Smooth muscle cell (in vitro differentiated cells): ENCODE measurements around the gene ADD3. TPM values are rescaled to one million over a fixed set of nuclear protein-coding genes. Genes with fewer than 3 reads are reported as not detected.

Source experiments
- DNase-seq: peaks from one replicate; lab custom pipeline; 2025; ENCODE audit not compliant: unreplicated experiment; lab: John Stamatoyannopoulos, UW
- H2AFZ ChIP-seq: fragments of 200-600 bp; sonication (generic); 2 replicates; pipeline ENCODE4 v1.6.0; 2016; ENCODE audit warnings: antibody characterized with exemption, low read depth, mild to moderate bottlenecking
- H3F3A ChIP-seq: fragments of 200-600 bp; sonication (generic); 2 replicates; pipeline ENCODE4 v1.6.0; 2017; ENCODE audit warnings: antibody characterized with exemption, low read depth
- H3K27ac ChIP-seq: fragments of 200-600 bp; sonication (generic); 2 replicates; pipeline ENCODE4 v1.5.1; 2016; ENCODE audit warnings: low read depth, mild to moderate bottlenecking
- H3K27me3 ChIP-seq: fragments of 200-600 bp; sonication (generic); 2 replicates; pipeline ENCODE4 v1.6.1; 2016; ENCODE audit warnings: low read depth, mild to moderate bottlenecking
- H3K36me3 ChIP-seq: fragments of 200-600 bp; sonication (generic); 2 replicates; pipeline ENCODE4 v1.5.1; 2016; ENCODE audit warnings: low read depth
- H3K4me1 ChIP-seq: fragments of 200-600 bp; sonication (generic); 2 replicates; pipeline ENCODE4 v1.5.1; 2016; ENCODE audit warnings: low read depth
- H3K4me2 ChIP-seq: fragments of 200-600 bp; sonication (generic); 2 replicates; pipeline ENCODE4 v1.6.0; 2016; ENCODE audit warnings: mild to moderate bottlenecking
- H3K4me3 ChIP-seq: fragments of 200-600 bp; sonication (generic); 2 replicates; pipeline ENCODE4 v1.5.1; 2016; ENCODE audit warnings: mild to moderate bottlenecking
- H3K79me2 ChIP-seq: fragments of 200-600 bp; sonication (generic); 2 replicates; pipeline ENCODE4 v1.6.0; 2016; ENCODE audit warnings: low read depth, mild to moderate bottlenecking
- H3K9ac ChIP-seq: fragments of 200-600 bp; sonication (generic); 2 replicates; pipeline ENCODE4 v1.6.0; 2016; ENCODE audit warnings: low read depth
- H3K9me3 ChIP-seq: fragments of 200-600 bp; sonication (generic); replicated peaks from 2 replicates; pipeline ENCODE4 v1.5.1; 2016; ENCODE audit warnings: low read depth
- H4K20me1 ChIP-seq: fragments of 200-600 bp; sonication (generic); 2 replicates; pipeline ENCODE4 v1.6.0; 2016; ENCODE audit warnings: low read depth
- CTCF ChIP-seq: fragments of 200-600 bp; sonication (generic); IDR thresholded peaks from 2 replicates; pipeline ENCODE4 v1.5.1; 2017; ENCODE audit warnings: borderline replicate concordance, mild to moderate bottlenecking, antibody characterized with exemption; ENCODE audit not compliant: insufficient read depth, poor library complexity, severe bottlenecking
- WGBS: methylation state at CpG from one replicate; pipeline ENCODE4 v1.1.7; 2016; ENCODE audit warnings: low lambda C conversion rate; 5-methylcytosine and 5-hydroxymethylcytosine counted together
- polyA plus RNA-seq: library from polyadenylated mRNA; unstranded; fragments of >200 nt; fragmentation: Nextera tagmentation; extraction: Ambion mirVana; gene quantifications from 2 replicates; pipeline ENCODE4 v1.2.1, GENCODE V29; 2016
- total RNA-seq: library from RNA; depleted of rRNA; stranded (reverse); fragments of >200 nt; gene quantifications from 2 replicates; pipeline ENCODE4 v1.2.3, GENCODE V29; 2014

ADD3 gene
- total and polyA plus RNA-seq, 2 experiments from 2014 or later: 75.0 to 155 TPM

- 97% methylated on average over 6 of the region's 6 CpGs for WGBS
- peaks cover 18% of the 10 kb centered on the region for H3K79me2 ChIP-seq
- H3F3A ChIP-seq: peaks cover 4% of the 10 kb centered on the region
- no peak overlapping the region for H2AFZ ChIP-seq
- no peaks in the 10 kb centered on the region for H3K36me3 ChIP-seq
- H3K4me2 ChIP-seq: no peak overlapping the region
- no peak for DNase-seq
- no peak overlapping the region for H3K9ac ChIP-seq
- no peaks in the 10 kb centered on the region for H3K27me3 ChIP-seq
- no peak overlapping the region for H3K27ac ChIP-seq
- H3K9me3 ChIP-seq: no peaks in the 10 kb centered on the region
- peaks cover 5% of the 10 kb centered on the region for H3K4me1 ChIP-seq
- no peak for TF ChIP-seq CTCF
- no peak overlapping the region for H3K4me3 ChIP-seq
- peaks cover 54% of the 10 kb centered on the region for H4K20me1 ChIP-seq
These were observed 99.6 kb downstream of the ADD3 start for GRCh38 chr10:110107430-110107829.

GRCh38 chr10:110107887-110108286 is 100.1 kb downstream of the ADD3 start:
- Histone ChIP-seq H3K27me3 (no peaks in the 10 kb centered on the region), H3K9me3 (no peaks in the 10 kb centered on the region), H3K27ac (no peak overlapping the region), H3K4me3 (no peak overlapping the region), H3K4me2 (no peak overlapping the region), H3F3A (peaks cover 4% of the 10 kb centered on the region), H4K20me1 (peaks cover 54% of the 10 kb centered on the region), H3K79me2 (peaks cover 18% of the 10 kb centered on the region), H3K9ac (no peak overlapping the region), H2AFZ (no peak overlapping the region), H3K4me1 (peaks cover 5% of the 10 kb centered on the region), H3K36me3 (peaks cover 4% of the 10 kb centered on the region)
- DNase-seq: no peak
- TF ChIP-seq CTCF: no peak

GRCh38 chr10:110109511-110109910 is 101.7 kb downstream of the ADD3 start:
- no peak for TF ChIP-seq CTCF
- no peak overlapping the region for H3K27ac ChIP-seq
- no peak for DNase-seq
- no peak overlapping the region for H3K9ac ChIP-seq
- peaks cover 4% of the 10 kb centered on the region for H3F3A ChIP-seq
- no peaks in the 10 kb centered on the region for H3K9me3 ChIP-seq
- H3K4me1 ChIP-seq: peaks cover 5% of the 10 kb centered on the region
- H3K4me2 ChIP-seq: no peak overlapping the region
- peaks cover 18% of the 10 kb centered on the region for H3K79me2 ChIP-seq
- no peaks in the 10 kb centered on the region for H3K27me3 ChIP-seq
- peaks cover 10% of the 10 kb centered on the region for H3K36me3 ChIP-seq
- H4K20me1 ChIP-seq: peaks cover 54% of the 10 kb centered on the region
- no peak overlapping the region for H2AFZ ChIP-seq
- H3K4me3 ChIP-seq: no peak overlapping the region

GRCh38 chr10:110110338-110110737 is 102.6 kb downstream of the ADD3 start:
- H3K9ac ChIP-seq: no peak overlapping the region
- peaks cover 18% of the 10 kb centered on the region for H3K79me2 ChIP-seq
- H2AFZ ChIP-seq: no peak overlapping the region
- H3K27me3 ChIP-seq: no peaks in the 10 kb centered on the region
- no peak for TF ChIP-seq CTCF
- no peaks in the 10 kb centered on the region for H3K9me3 ChIP-seq
- H3K4me1 ChIP-seq: peaks cover 5% of the 10 kb centered on the region
- no peak overlapping the region for H3K4me3 ChIP-seq
- no peak overlapping the region for H3K27ac ChIP-seq
- peaks cover 10% of the 10 kb centered on the region for H3K36me3 ChIP-seq
- peaks cover 52% of the 10 kb centered on the region for H4K20me1 ChIP-seq
- no peak for DNase-seq
- no peak overlapping the region for H3K4me2 ChIP-seq
- WGBS: 95% methylated on average over 3 of the region's 3 CpGs
- H3F3A ChIP-seq: peaks cover 2% of the 10 kb centered on the region
